Heart left ventricle (tissue), 16 donors: ENCODE measurements around the gene ACTA2. TPM values are rescaled to one million over a fixed set of nuclear protein-coding genes. Genes with fewer than 3 reads are reported as not detected.

Experiments used
- ATAC-seq, 4 donors: fragments of 200-7000 bp; cut with Tn5 transposase; one replicate each; pipeline ENCODE4 v1.9.1; 2020 to 2022; ENCODE audit warnings: moderate library complexity in 4 of 4, mild to moderate bottlenecking in 3 of 4, moderate number of reproducible peaks in 1 of 4
- DNase-seq, 5 donors: peaks; one replicate each; pipeline ENCODE4 v3.0.0-alpha.2; 2020
- H3K27ac ChIP-seq, 12 donors: fragments of 200-600 bp; sonication (generic) in 4 of 12; one replicate each; pipeline versions ENCODE4 v1.5.0 to v1.8.0; 2016 to 2022; ENCODE audit warnings: mild to moderate bottlenecking in 2 of 12
- H3K27me3 ChIP-seq, 9 donors: fragments of 200-600 bp; sonication (generic) in 2 of 9; one replicate each; pipeline versions ENCODE4 v1.5.1 to v1.8.0; 2016 to 2022; ENCODE audit warnings: mild to moderate bottlenecking in 3 of 9
- H3K36me3 ChIP-seq, 9 donors: fragments of 200-600 bp; sonication (generic) in 2 of 9; one replicate each; pipeline versions ENCODE4 v1.5.0 to v1.8.0; 2018 to 2022; ENCODE audit warnings: mild to moderate bottlenecking in 2 of 9
- H3K4me1 ChIP-seq, 12 donors: fragments of 200-600 bp; sonication (generic) in 4 of 12; one replicate each; pipeline versions ENCODE4 v1.5.0 to v1.8.0; 2016 to 2022; ENCODE audit warnings: mild to moderate bottlenecking in 3 of 12
- H3K4me3 ChIP-seq, 12 donors: fragments of 200-600 bp; sonication (generic) in 4 of 12; one replicate each; pipeline versions ENCODE4 v1.5.0 to v1.8.0; 2017 to 2022; ENCODE audit warnings: mild to moderate bottlenecking in 9 of 12, moderate library complexity in 4 of 12
- H3K9me3 ChIP-seq, 12 donors: fragments of 200-600 bp; sonication (generic) in 4 of 12; one replicate each; pipeline versions ENCODE4 v1.5.0 to v1.8.0; 2016 to 2022; ENCODE audit warnings: mild to moderate bottlenecking in 1 of 12
- POLR2A ChIP-seq, 2 donors: fragments of 450-650 bp; IDR thresholded peaks; one replicate each; pipeline ENCODE4 v1.6.1; 2017; ENCODE audit warnings: antibody characterized with exemption in 2 of 2, mild to moderate bottlenecking in 2 of 2, moderate library complexity in 2 of 2
- WGBS, 4 donors: extraction: QIAGEN DNeasy Blood & Tissue Kit in 2 of 4; methylation state at CpG; one replicate each; pipeline versions ENCODE4 v1.1.5 to v1.1.7; 2013 to 2018; 5-methylcytosine and 5-hydroxymethylcytosine counted together
- intact Hi-C, 10 donors: fragments of 100-400 bp; cut with DNase I; formaldehyde crosslinking; loops; one replicate each; pipeline versions ENCODE4 v1.11.1 to v1.14.2; 2022
- polyA plus RNA-seq, 2 donors: library from polyadenylated mRNA; stranded (reverse); fragments of 200-250 nt; gene quantifications; one replicate each; pipeline ENCODE4 v1.2.3, GENCODE V29; 2013
- total RNA-seq, 9 donors: library from RNA; depleted of rRNA in 2 of 9; stranded (reverse); fragments of >200 nt in 2 of 9; fragmentation: NEBNext Ultra II Directional in 3 of 9; extraction: Animal tissue kit (Norgen Biotek cat#: 25700) in 3 of 9; gene quantifications; one replicate each; pipeline versions ENCODE4 v1.1.0 to v1.2.4, GENCODE V29; 2016 to 2023
- TF ChIP-seq, protein P1 (sequence below), 12 donors: fragments of 200-600 bp; sonication (generic) in 4 of 12; IDR thresholded peaks; one replicate each; pipeline versions ENCODE4 v1.5.0 to v1.8.0; 2018 to 2022; ENCODE audit warnings: antibody characterized with exemption in 12 of 12, mild to moderate bottlenecking in 5 of 12
- donor health status: ischemic (EF 13 %, LVEDD 7.1; RV severe dilation, severe dysfunction).
- donor health status: healthy with polysubstance abuse.
- donor health status: DM: no; HTN: yes; CAD: no.
- donor health status: DM: no; HTN: no; CAD: no.
- donor health status: ischemic (EF 25% LVEDD 6.9; RV normal size, moderate dysfunction).
- donor health status: ischemic (EF 25% LVEDD 5.7; RV mildly dilated, moderate dysfunction).
- donor health status: healthy.
- donor health status: DM: yes; HTN: yes; CAD: no.
- donor health status: ischemic (EF 35%, LVEDD 5.7; RV mildly dilated, moderate dysfunction).
- donor health status: nonischemic (EF 11% LVEDD 7.7; RV severe dilation, severe dysfunction).
- donor health status: DM: yes; HTN: yes; CAD: no.
- donor health status: PGD.
- donor health status: ischemic (EF 29% LVEDD 5.4; RV normal size, mild dysfunction).
- donor health status: nonischemic (EF 23%, LVEDD 6.1; RV moderate dilation, normal function).

ACTA2 gene
- total and polyA plus RNA-seq, 11 donors, result 70.9 to 244 (median 110) TPM

DNA sequence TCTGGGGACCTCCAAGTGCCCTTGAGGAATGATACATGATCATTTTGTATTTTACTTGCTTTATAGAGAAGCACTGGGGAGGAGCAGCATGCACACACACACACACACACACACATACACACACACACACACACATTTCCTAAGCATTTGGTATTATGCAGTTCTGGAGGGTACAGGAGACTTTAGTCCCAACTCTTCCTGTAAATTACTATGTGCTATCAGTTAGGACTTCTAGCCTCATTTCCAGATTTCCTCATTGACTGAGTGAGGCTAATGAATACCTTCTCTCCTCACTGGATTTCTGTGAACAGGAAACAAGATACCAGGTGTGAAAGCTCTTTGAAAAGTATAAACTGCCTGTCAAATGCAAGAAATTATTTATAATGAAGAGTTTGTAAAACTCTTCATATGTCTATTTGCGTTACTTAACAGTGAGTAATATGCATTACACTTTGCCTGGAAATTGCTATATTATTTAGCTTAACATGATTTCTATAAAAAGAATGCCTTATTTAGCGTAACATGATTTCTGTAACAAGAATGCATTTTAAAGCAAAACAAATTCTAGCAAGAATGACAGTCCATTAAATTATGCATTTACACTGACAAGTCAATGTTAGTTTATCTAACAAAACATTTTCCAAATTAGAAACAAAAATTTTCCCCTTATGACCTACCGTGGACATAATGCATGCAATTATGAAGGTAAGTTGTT, 34.2 kb downstream of the ACTA2 start:
- Histone ChIP-seq H3K4me3 (no peak overlapping the region), H3K27ac (no peak overlapping the region), H3K36me3 (peaks cover 0 to 20% (median 0%) of the 10 kb centered on the region in 9 donors), H3K9me3 (no peaks in the 10 kb centered on the region), H3K27me3 (no peaks in the 10 kb centered on the region), H3K4me1 (peaks cover 0 to 22% (median 3%) of the 10 kb centered on the region in 12 donors)
- DNase-seq (no peak), ATAC-seq (no peak)
- TF ChIP-seq, protein P1, sequence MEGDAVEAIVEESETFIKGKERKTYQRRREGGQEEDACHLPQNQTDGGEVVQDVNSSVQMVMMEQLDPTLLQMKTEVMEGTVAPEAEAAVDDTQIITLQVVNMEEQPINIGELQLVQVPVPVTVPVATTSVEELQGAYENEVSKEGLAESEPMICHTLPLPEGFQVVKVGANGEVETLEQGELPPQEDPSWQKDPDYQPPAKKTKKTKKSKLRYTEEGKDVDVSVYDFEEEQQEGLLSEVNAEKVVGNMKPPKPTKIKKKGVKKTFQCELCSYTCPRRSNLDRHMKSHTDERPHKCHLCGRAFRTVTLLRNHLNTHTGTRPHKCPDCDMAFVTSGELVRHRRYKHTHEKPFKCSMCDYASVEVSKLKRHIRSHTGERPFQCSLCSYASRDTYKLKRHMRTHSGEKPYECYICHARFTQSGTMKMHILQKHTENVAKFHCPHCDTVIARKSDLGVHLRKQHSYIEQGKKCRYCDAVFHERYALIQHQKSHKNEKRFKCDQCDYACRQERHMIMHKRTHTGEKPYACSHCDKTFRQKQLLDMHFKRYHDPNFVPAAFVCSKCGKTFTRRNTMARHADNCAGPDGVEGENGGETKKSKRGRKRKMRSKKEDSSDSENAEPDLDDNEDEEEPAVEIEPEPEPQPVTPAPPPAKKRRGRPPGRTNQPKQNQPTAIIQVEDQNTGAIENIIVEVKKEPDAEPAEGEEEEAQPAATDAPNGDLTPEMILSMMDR (IDR thresholded peaks at IDR 0.05), result no peak
- TF ChIP-seq POLR2A (IDR thresholded peaks at IDR 0.05), result no peak
- intact Hi-C loops, result no loop called here
- WGBS, 4 donors, result 94 to 97% (median 96%) methylated on average over 3 of the region's 3 CpGs

DNA sequence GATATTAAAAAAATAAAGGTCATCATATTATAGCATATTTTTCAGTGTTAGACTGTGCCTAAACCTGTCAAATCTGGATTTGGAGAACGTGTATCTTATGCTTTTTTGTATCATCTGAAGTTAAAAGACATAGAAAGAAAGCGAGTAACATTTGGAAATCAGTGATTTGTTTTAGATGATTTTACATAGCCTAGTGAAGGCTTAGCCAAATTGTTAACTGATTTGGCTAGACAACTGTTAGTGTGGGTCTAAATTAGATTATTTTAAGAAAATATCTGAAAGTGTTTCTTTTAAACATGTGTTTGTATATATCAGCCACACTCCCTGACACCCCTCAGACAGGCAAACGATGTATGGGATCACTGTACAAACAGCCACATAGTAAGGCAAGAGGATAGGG, 35.6 kb downstream of the ACTA2 start:
- DNase-seq (no peak), ATAC-seq (no peak)
- H3K36me3 ChIP-seq, result peaks cover 0 to 21% (median 0%) of the 10 kb centered on the region in 9 donors
- no peak for TF ChIP-seq POLR2A (IDR thresholded peaks at IDR 0.05)
- TF ChIP-seq, protein P1 (IDR thresholded peaks at IDR 0.05), result no peak
- H3K9me3 ChIP-seq, result no peaks in the 10 kb centered on the region
- no peaks in the 10 kb centered on the region for H3K27me3 ChIP-seq
- intact Hi-C loops, result no loop called here
- no peak overlapping the region for H3K27ac ChIP-seq
- no peak overlapping the region for H3K4me3 ChIP-seq
- H3K4me1 ChIP-seq, result peaks cover 0 to 24% (median 3%) of the 10 kb centered on the region in 12 donors
- WGBS, 4 donors, result 95 to 97% (median 97%) methylated on average over 3 of the region's 3 CpGs

- no peak for ATAC-seq
- Histone ChIP-seq H3K4me3 (no peak overlapping the region), H3K4me1 (peaks cover 0 to 22% (median 3%) of the 10 kb centered on the region in 12 donors), H3K36me3 (peaks cover 0 to 27% (median 0%) of the 10 kb centered on the region in 9 donors), H3K27ac (no peak overlapping the region), H3K27me3 (no peaks in the 10 kb centered on the region), H3K9me3 (no peaks in the 10 kb centered on the region)
- intact Hi-C loops, result no loop called here
- no peak for TF ChIP-seq POLR2A (IDR thresholded peaks at IDR 0.05)
- TF ChIP-seq, protein P1 (IDR thresholded peaks at IDR 0.05), result no peak
- no peak for DNase-seq
These were observed 36.3 kb downstream of the ACTA2 start for GRCh38 chr10:88916231-88916630.

DNA sequence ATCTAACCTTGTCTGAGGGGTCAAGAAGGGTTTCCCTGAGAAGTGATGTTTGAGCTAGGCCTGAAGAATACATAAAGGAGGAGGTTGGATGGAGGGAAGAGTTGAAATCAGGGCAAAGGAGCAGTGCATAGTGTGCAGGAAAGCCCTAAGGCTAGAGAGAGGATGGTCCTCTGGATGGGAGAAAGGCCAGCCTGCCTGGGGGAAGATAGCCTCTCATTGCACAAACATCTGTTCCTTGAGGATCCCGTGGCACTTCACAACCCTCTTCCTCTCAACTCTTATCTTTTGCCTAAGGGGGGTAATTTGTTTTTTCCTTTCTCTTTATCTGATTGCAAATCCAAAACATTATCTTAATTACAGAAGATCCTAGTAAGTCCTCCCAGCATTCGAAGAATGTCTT, 36.8 kb downstream of the ACTA2 start:
- Histone ChIP-seq H3K4me3 (no peak overlapping the region), H3K4me1 (peaks cover 0 to 17% (median under 1%) of the 10 kb centered on the region in 12 donors), H3K27me3 (no peaks in the 10 kb centered on the region), H3K27ac (no peak overlapping the region), H3K36me3 (peaks cover 0 to 28% (median 0%) of the 10 kb centered on the region in 9 donors), H3K9me3 (no peaks in the 10 kb centered on the region)
- intact Hi-C loops, result no loop called here
- no peak for ATAC-seq
- 50 to 61% (median 55%) methylated on average over 2 of the region's 2 CpGs for WGBS, 4 donors
- DNase-seq, result no peak
- TF ChIP-seq, protein P1 (IDR thresholded peaks at IDR 0.05), result no peak
- no peak for TF ChIP-seq POLR2A (IDR thresholded peaks at IDR 0.05)
